GM18868 (cell line): Measurements from ENCODE around the gene SLC6A9.

Source experiments
- ATAC-seq: cut with Tn5 transposase; IDR thresholded peaks from one replicate; pipeline ENCODE4 v1.9.1; 2021; ENCODE audit warnings: mild to moderate bottlenecking, moderate library complexity; ENCODE audit not compliant: unreplicated experiment

SLC6A9 gene

GRCh38 chr1:43951021-43951985 lies 80.0 kb downstream of the SLC6A9 start:
- no peak for ATAC-seq

- no peak for ATAC-seq
Measured at GRCh38 chr1:43949678-43950077, 81.6 kb downstream of the SLC6A9 start.

GRCh38 chr1:43947874-43948437 lies 83.3 kb downstream of the SLC6A9 start:
- ATAC-seq = no peak

- no peak for ATAC-seq
Measured at GRCh38 chr1:43947061-43947873, 84.0 kb downstream of the SLC6A9 start.
